Epithelial cell of esophagus (primary cell): ENCODE results near the gene P3R3URF.

Source experiments
- DNase-seq: peaks from one replicate; pipeline ENCODE4 v3.0.0; 2010; ENCODE audit warnings: low read depth
- H3K4me3 ChIP-seq: 2 replicates; pipeline ENCODE4 v1.5.1; 2011; ENCODE audit warnings: mild to moderate bottlenecking, low read length, control low read depth
- CTCF ChIP-seq: IDR thresholded peaks from 2 replicates; pipeline ENCODE4 v1.5.1; 2011; ENCODE audit warnings: low read depth, mild to moderate bottlenecking, low read length, control low read depth, inconsistent platforms; ENCODE audit not compliant: insufficient read depth; ENCODE audit errors: missing control alignments

Gene P3R3URF

GRCh38 chr1:46204406-46204742 lies 28.1 kb upstream of the P3R3URF start:
- no peak for TF ChIP-seq CTCF
- DNase-seq: no peak
- peak overlapping the region; percentile 74 for H3K4me3 ChIP-seq

DNA sequence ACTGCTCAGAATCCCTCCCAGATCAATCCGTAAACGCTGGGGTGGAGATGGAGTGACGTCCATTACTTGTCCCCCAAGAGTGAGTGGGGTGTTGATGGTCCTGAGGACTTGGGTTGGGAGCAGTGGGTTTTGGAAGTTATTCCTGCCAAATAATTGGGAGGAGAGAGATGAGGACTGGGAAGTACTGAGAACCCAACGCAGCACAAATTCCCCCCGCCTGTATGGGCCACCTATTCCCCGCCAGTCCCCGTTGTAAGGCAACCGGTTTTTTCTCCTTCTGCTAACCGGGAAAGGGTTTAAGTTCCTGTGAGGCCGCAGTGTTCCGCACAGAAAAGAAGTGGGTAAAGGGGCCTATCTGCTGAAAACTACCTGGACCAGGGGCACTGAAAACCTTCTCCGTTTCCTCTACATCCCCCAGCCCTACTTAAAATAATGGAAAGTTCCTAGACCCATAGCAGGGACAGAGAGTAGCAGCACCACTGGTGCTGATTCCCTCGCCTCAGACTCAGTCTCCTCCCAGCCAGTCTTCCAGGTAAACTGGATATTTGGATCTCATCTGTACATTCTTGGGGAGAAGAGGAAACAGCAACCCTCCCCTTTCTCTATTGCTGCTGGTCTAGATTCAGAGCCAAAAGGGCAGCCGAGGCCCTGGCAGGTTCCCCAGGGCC lies 27.6 kb upstream of the P3R3URF start:
- TF ChIP-seq CTCF: no peak
- peak overlapping the region; percentile 74 for H3K4me3 ChIP-seq
- no peak for DNase-seq

DNA sequence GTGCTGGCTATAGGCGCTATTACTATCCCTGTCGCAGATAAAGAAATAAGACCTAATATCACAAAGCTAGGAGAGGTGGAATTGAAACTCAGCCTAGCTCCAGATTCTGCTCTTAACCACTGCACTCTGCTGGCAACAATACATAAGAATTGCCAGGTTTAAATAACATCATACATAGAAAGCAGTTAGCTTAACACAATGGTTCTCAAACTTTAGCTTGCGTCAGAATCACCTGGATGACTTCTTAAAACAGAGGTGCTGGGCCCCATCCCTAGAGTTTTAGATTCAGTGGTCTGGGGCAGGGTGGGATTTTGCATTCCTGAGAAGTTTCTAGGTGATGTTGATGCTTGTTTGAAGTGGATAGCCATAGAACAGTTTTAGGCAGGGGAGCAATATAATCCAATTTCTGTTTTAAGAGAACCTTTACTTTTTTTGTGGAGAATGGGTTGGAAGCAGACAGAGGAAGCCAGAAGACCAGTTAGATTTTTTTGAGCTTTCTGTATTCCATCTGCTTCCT lies 23.0 kb upstream of the P3R3URF start:
- TF ChIP-seq CTCF: no peak
- no peak overlapping the region for H3K4me3 ChIP-seq
- DNase-seq: no peak

- peak within 1 kb of the TSS; percentile 93 for H3K4me3 ChIP-seq
- DNase-seq: peak; percentile 75
- no peak for TF ChIP-seq CTCF
Measured at GRCh38 chr1:46197964-46198811, 21.9 kb upstream of the P3R3URF start, which contains the start of gene POMGNT1. Gene POMGNT1, minus strand, starts transcription at chr1:46198434. Its CDS starts 613 bp downstream, at chr1:46197821.

- peak overlapping the region; percentile 93 for H3K4me3 ChIP-seq
- no peak for DNase-seq
- TF ChIP-seq CTCF: no peak
Measured at GRCh38 chr1:46197560-46197963, 21.3 kb upstream of the P3R3URF start.

- TF ChIP-seq CTCF: no peak
Measured at GRCh38 chr1:46196609-46197008, 20.3 kb upstream of the P3R3URF start.

More at GRCh38 chr1:46196609-46197008, 20.3 kb upstream of the P3R3URF start:
- H3K4me3 ChIP-seq: no peak overlapping the region
- no peak for DNase-seq
